ENCODE results near the gene SLC38A2. TPM values are rescaled to one million over a fixed set of nuclear protein-coding genes. Genes with fewer than 3 reads are reported as not detected.

Gene SLC38A2
- total RNA-seq, 1 donor, result 1,020 TPM

DNA sequence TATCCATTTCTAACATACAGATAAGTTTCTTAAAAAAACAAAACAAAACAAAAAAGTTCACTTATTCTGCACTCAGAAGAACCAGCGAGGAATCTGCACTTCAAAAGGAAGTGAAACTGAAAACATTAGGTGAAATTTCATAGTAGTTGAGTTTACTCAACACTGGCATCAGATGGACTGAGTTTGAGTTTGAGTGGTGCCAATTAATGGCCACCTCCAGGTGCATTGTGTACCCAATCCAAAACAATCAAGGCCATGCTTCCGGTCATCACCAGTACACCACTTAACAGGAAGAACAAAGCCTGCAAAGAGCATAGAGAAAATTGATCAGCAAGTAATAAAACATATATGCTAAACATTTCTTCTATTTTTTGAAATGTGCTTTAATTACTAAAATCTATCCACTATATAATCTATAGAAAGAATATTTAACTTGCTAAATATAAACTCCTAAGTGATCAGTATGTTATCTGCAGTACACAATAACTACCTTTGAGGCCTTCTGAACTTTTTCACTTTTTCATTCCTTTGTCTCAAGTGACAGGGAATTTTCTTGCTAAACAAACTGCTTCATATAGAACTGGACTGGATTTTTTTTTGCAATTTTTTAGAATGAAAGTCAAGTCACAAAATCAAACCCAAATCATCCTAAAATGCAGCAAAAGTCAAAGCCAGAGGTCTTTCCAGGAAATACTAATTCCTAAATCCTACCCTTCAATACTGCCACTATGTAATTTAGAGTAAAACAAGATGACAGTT, 11.5 kb downstream of the SLC38A2 start:
- Histone ChIP-seq H3K4me3 (ENCODE audit: insufficient read depth, low read length) (no peak overlapping the region), H4K20me1 (ENCODE audit: insufficient read depth, low read length) (peaks cover 80% of the 10 kb centered on the region), H3K4me2 (ENCODE audit: insufficient read depth, low read length) (no peak overlapping the region), H2AFZ (ENCODE audit: low read length) (no peak overlapping the region), H3K27me3 (ENCODE audit: insufficient read depth, low read length) (no peaks in the 10 kb centered on the region), H3K36me3 (ENCODE audit: insufficient read depth, low read length) (peaks cover 76% of the 10 kb centered on the region), H3K9me3 (ENCODE audit: low read depth, low read length) (no peaks in the 10 kb centered on the region), H3K4me1 (ENCODE audit: insufficient read depth, low read length) (peaks cover 20% of the 10 kb centered on the region), H3K79me2 (ENCODE audit: insufficient read depth, low read length) (peaks cover 10% of the 10 kb centered on the region), H3K27ac (ENCODE audit: low read depth, low read length) (peak overlapping the region; percentile 57)
- TF ChIP-seq CTCF (IDR thresholded peaks at IDR 0.05; ENCODE audit: extremely low read depth, low read depth, low read length), result no peak
- DNase-seq (ENCODE audit: insufficient read length, low spot score, missing footprints), result no peak

GRCh38 chr12:46360370-46360769, 12.2 kb downstream of the SLC38A2 start:
- H3K27me3 ChIP-seq (ENCODE audit: insufficient read depth, low read length), result no peaks in the 10 kb centered on the region
- peaks cover 13% of the 10 kb centered on the region for H3K4me1 ChIP-seq (ENCODE audit: insufficient read depth, low read length)
- H4K20me1 ChIP-seq (ENCODE audit: insufficient read depth, low read length), result peaks cover 72% of the 10 kb centered on the region
- H3K4me2 ChIP-seq (ENCODE audit: insufficient read depth, low read length), result no peak overlapping the region
- no peak for DNase-seq (ENCODE audit: insufficient read length, low spot score, missing footprints)
- peaks cover 5% of the 10 kb centered on the region for H3K79me2 ChIP-seq (ENCODE audit: insufficient read depth, low read length)
- no peak overlapping the region for H3K4me3 ChIP-seq (ENCODE audit: insufficient read depth, low read length)
- H2AFZ ChIP-seq (ENCODE audit: low read length), result no peak overlapping the region
- H3K9me3 ChIP-seq (ENCODE audit: low read depth, low read length), result no peaks in the 10 kb centered on the region
- peak overlapping the region; percentile 4 for H3K27ac ChIP-seq (ENCODE audit: low read depth, low read length)
- H3K36me3 ChIP-seq (ENCODE audit: insufficient read depth, low read length), result peaks cover 69% of the 10 kb centered on the region
- TF ChIP-seq CTCF (IDR thresholded peaks at IDR 0.05; ENCODE audit: extremely low read depth, low read depth, low read length), result no peak

GRCh38 chr12:46359667-46360280, 12.8 kb downstream of the SLC38A2 start:
- peaks cover 8% of the 10 kb centered on the region for H3K4me1 ChIP-seq (ENCODE audit: insufficient read depth, low read length)
- no peaks in the 10 kb centered on the region for H3K79me2 ChIP-seq (ENCODE audit: insufficient read depth, low read length)
- peak overlapping the region; percentile 4 for H3K27ac ChIP-seq (ENCODE audit: low read depth, low read length)
- no peaks in the 10 kb centered on the region for H3K27me3 ChIP-seq (ENCODE audit: insufficient read depth, low read length)
- H2AFZ ChIP-seq (ENCODE audit: low read length), result no peak overlapping the region
- no peaks in the 10 kb centered on the region for H3K9me3 ChIP-seq (ENCODE audit: low read depth, low read length)
- peaks cover 63% of the 10 kb centered on the region for H3K36me3 ChIP-seq (ENCODE audit: insufficient read depth, low read length)
- DNase-seq (ENCODE audit: insufficient read length, low spot score, missing footprints), result no peak
- no peak for TF ChIP-seq CTCF (IDR thresholded peaks at IDR 0.05; ENCODE audit: extremely low read depth, low read depth, low read length)
- H3K4me2 ChIP-seq (ENCODE audit: insufficient read depth, low read length), result no peak overlapping the region
- H4K20me1 ChIP-seq (ENCODE audit: insufficient read depth, low read length), result peaks cover 66% of the 10 kb centered on the region
- H3K4me3 ChIP-seq (ENCODE audit: insufficient read depth, low read length), result no peak overlapping the region
